H9 (cell line): ENCODE measurements around the gene GSK3A. TPM values are rescaled to one million over a fixed set of nuclear protein-coding genes. Genes with fewer than 3 reads are reported as not detected.

Experiments
- DNase-seq: peaks from one replicate; pipeline ENCODE4 v3.0.0-alpha.2; 2017
- H2AFZ ChIP-seq: one replicate; pipeline ENCODE4 v1.6.1; 2013; ENCODE audit warnings: mild to moderate bottlenecking, low read length, control low read depth, moderate library complexity
- H2AK5ac ChIP-seq: 2 replicates; pipeline ENCODE4 v1.6.1; 2013; ENCODE audit warnings: low read length, control low read depth, mixed read lengths; ENCODE audit not compliant: insufficient read length
- H2BK120ac ChIP-seq: one replicate; pipeline ENCODE4 v1.6.1; 2013; ENCODE audit warnings: low read depth, mild to moderate bottlenecking, low read length, control low read depth, inconsistent platforms; ENCODE audit not compliant: poor library complexity, severe bottlenecking
- H2BK12ac ChIP-seq: 2 replicates; pipeline ENCODE4 v1.6.1; 2013; ENCODE audit warnings: low read length, control low read depth, mixed read lengths, low read depth; ENCODE audit not compliant: insufficient read length
- H2BK15ac ChIP-seq: 2 replicates; pipeline ENCODE4 v1.6.1; 2013; ENCODE audit warnings: low read depth, low read length, control low read depth
- H2BK20ac ChIP-seq: one replicate; pipeline ENCODE4 v1.6.1; 2013; ENCODE audit warnings: low read depth, mild to moderate bottlenecking, low read length, control low read depth, inconsistent platforms; ENCODE audit not compliant: poor library complexity, severe bottlenecking
- H2BK5ac ChIP-seq: 2 replicates; pipeline ENCODE4 v1.6.1; 2013; ENCODE audit warnings: low read length, control low read depth, mixed read lengths; ENCODE audit not compliant: insufficient read length
- H3K14ac ChIP-seq: 2 replicates; pipeline ENCODE4 v1.6.1; 2013; ENCODE audit warnings: low read length, control low read depth; ENCODE audit not compliant: insufficient read depth
- H3K18ac ChIP-seq: 2 replicates; pipeline ENCODE4 v1.6.1; 2013; ENCODE audit warnings: low read depth, mild to moderate bottlenecking, mixed read lengths, low read length, control low read depth; ENCODE audit not compliant: insufficient read length
- H3K23ac ChIP-seq: 2 replicates; pipeline ENCODE4 v1.6.1; 2013; ENCODE audit warnings: low read length, control low read depth, mixed read lengths, low read depth; ENCODE audit not compliant: insufficient read length
- H3K23me2 ChIP-seq: 2 replicates; pipeline ENCODE4 v1.6.1; 2013; ENCODE audit warnings: low read depth, mild to moderate bottlenecking, mixed read lengths, low read length, control low read depth; ENCODE audit not compliant: insufficient read length, poor library complexity, severe bottlenecking
- H3K27ac ChIP-seq: 2 replicates; pipeline ENCODE4 v1.5.1; 2013; ENCODE audit warnings: low read length, control low read depth, mixed read lengths, low read depth; ENCODE audit not compliant: insufficient read length
- H3K27me3 ChIP-seq: 2 replicates; pipeline ENCODE4 v1.6.1; 2013; ENCODE audit warnings: low read length, control low read depth, inconsistent platforms; ENCODE audit not compliant: insufficient read depth
- H3K4ac ChIP-seq: 2 replicates; pipeline ENCODE4 v1.6.1; 2013; ENCODE audit warnings: low read depth, mild to moderate bottlenecking, control low read depth, inconsistent platforms, low read length, moderate library complexity
- H3K4me1 ChIP-seq: 2 replicates; pipeline ENCODE4 v1.6.1; 2013; ENCODE audit warnings: low read length, control low read depth, inconsistent platforms; ENCODE audit not compliant: insufficient read depth
- H3K4me2 ChIP-seq: 2 replicates; pipeline ENCODE4 v1.6.1; 2013; ENCODE audit warnings: low read length, control low read depth, mixed read lengths; ENCODE audit not compliant: insufficient read length, insufficient read depth
- H3K56ac ChIP-seq: 2 replicates; pipeline ENCODE4 v1.6.1; 2013; ENCODE audit warnings: low read depth, mild to moderate bottlenecking, mixed read lengths, low read length, control low read depth; ENCODE audit not compliant: insufficient read length
- H3K79me1 ChIP-seq: 2 replicates; pipeline ENCODE4 v1.6.1; 2013; ENCODE audit warnings: low read depth, mild to moderate bottlenecking, moderate library complexity, low read length, control low read depth, inconsistent platforms; ENCODE audit not compliant: insufficient read depth, poor library complexity, severe bottlenecking
- H3K79me2 ChIP-seq: 2 replicates; pipeline ENCODE4 v1.6.1; 2013; ENCODE audit warnings: low read length, control low read depth, inconsistent platforms; ENCODE audit not compliant: insufficient read depth
- H3K9ac ChIP-seq: 2 replicates; pipeline ENCODE4 v1.6.1; 2013; ENCODE audit warnings: low read length, control low read depth, mixed read lengths; ENCODE audit not compliant: insufficient read length; ENCODE audit errors: extremely low read depth
- H3K9me3 ChIP-seq: one replicate; pipeline ENCODE4 v1.6.1; 2013; ENCODE audit warnings: low read depth, low read length, inconsistent platforms; ENCODE audit not compliant: control insufficient read depth
- H3T11ph ChIP-seq: one replicate; pipeline ENCODE4 v1.6.1; 2013; ENCODE audit warnings: mild to moderate bottlenecking, low read length, control low read depth, inconsistent platforms
- H4K20me1 ChIP-seq: one replicate; pipeline ENCODE4 v1.6.1; 2013; ENCODE audit not compliant: control insufficient read depth, insufficient read length, insufficient read depth
- H4K5ac ChIP-seq: 2 replicates; pipeline ENCODE4 v1.6.1; 2013; ENCODE audit warnings: low read depth, mild to moderate bottlenecking, mixed read lengths, low read length, control low read depth; ENCODE audit not compliant: insufficient read length
- H4K8ac ChIP-seq: replicated peaks from 2 replicates; pipeline ENCODE4 v1.6.1; 2013; ENCODE audit warnings: low read length, control low read depth, mixed read lengths, low read depth; ENCODE audit not compliant: insufficient read length
- H4K91ac ChIP-seq: 2 replicates; pipeline ENCODE4 v1.6.1; 2013; ENCODE audit warnings: low read depth, mild to moderate bottlenecking, moderate library complexity, mixed read lengths, low read length, control low read depth; ENCODE audit not compliant: insufficient read length
- H3K27ac Mint-ChIP-seq, 3 experiments: 2 replicates in 2 of 3; 3 replicates in 1 of 3; pipeline ENCODE4 v1.8.0; 2020 to 2021; ENCODE audit warnings: mixed read lengths in 3 of 3, mild to moderate bottlenecking in 1 of 3, moderate library complexity in 1 of 3
- H3K27me3 Mint-ChIP-seq: 2 replicates; pipeline ENCODE4 v1.8.0; 2021; ENCODE audit warnings: low read depth, mild to moderate bottlenecking, moderate library complexity, mixed read lengths
- H3K36me3 Mint-ChIP-seq, 3 experiments: 2 replicates in 2 of 3; 3 replicates in 1 of 3; pipeline ENCODE4 v1.8.0; 2020 to 2021; ENCODE audit warnings: low read depth in 3 of 3, mixed read lengths in 3 of 3; ENCODE audit not compliant: insufficient read depth in 1 of 3
- H3K4me1 Mint-ChIP-seq, 2 experiments: 2 replicates each; pipeline ENCODE4 v1.8.0; 2020; ENCODE audit warnings: mixed read lengths in 2 of 2
- H3K4me3 Mint-ChIP-seq, 2 experiments: 2 replicates in 1 of 2; 3 replicates in 1 of 2; pipeline ENCODE4 v1.8.0; 2020 to 2021; ENCODE audit warnings: mild to moderate bottlenecking in 2 of 2, mixed read lengths in 2 of 2, moderate library complexity in 1 of 2
- H3K9me3 Mint-ChIP-seq, 2 experiments: 2 replicates in 1 of 2; 3 replicates in 1 of 2; pipeline ENCODE4 v1.8.0; 2020; ENCODE audit warnings: mild to moderate bottlenecking in 2 of 2, mixed read lengths in 2 of 2, moderate library complexity in 1 of 2
- WGBS: extraction: QIAGEN DNeasy Blood & Tissue Kit; methylation state at CpG from one replicate; pipeline ENCODE4 v1.1.7; 2013; ENCODE audit warnings: missing lambda C conversion rate, low lambda C conversion rate, mixed read lengths; ENCODE audit not compliant: insufficient read length; ENCODE audit errors: extremely low coverage; 5-methylcytosine and 5-hydroxymethylcytosine counted together
- total RNA-seq: library from RNA; stranded (reverse); gene quantifications from 2 replicates; pipeline ENCODE4 v1.2.1, GENCODE V29; 2021
- TF ChIP-seq, protein P1 (sequence below): fragments of 200-600 bp; sonication (generic); conservative IDR thresholded peaks from 3 replicates; pipeline ENCODE4 v1.8.0; 2021; ENCODE audit warnings: antibody characterized with exemption, mild to moderate bottlenecking

The GSK3A gene
- total RNA-seq, 1 experiment from 2014 or later = 52.4 TPM

DNA sequence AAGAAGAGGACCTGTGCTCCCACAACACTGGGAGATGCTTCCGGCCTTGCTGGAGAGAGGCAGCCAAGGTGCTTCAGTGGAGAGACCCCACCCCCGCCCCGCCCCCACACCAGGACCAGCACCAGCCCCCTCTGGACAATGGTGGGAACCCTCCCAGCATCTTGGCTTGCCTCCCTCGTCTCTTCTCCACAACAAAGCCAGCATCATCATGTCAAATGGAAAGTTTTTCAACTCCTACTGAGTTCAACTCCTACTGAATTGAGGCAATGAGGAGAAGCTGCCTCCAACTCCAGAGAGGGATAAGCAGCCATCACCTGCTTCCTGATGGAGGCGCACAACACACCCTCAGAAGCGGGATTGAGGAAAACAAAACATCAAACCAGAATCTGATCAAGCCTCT, 37.7 kb downstream of the GSK3A start:
- no peak overlapping the region for H3K4me2 ChIP-seq
- peak; percentile 52 for DNase-seq
- no peak overlapping the region for H3K4ac ChIP-seq
- no peak overlapping the region for H3K9ac ChIP-seq
- Mint-ChIP-seq H3K4me3 (peak overlapping the region; percentile 1 to 30; a peak in 1 of 5 replicates), H3K4me1 (peaks cover 31 to 44% of the 10 kb centered on the region in 2 experiments), H3K36me3 (peaks cover 53 to 93% (median 91%) of the 10 kb centered on the region in 3 experiments), H3K9me3 (no peaks in the 10 kb centered on the region), H3K27ac (peak overlapping the region; percentile 74 to 94 (median 92); a peak in 6 of 7 replicates), H3K27me3 (no peaks in the 10 kb centered on the region)
- peaks cover 2% of the 10 kb centered on the region for H3K23me2 ChIP-seq
- no peak overlapping the region for H2BK15ac ChIP-seq
- no peak overlapping the region for H4K5ac ChIP-seq
- H4K8ac ChIP-seq = no peak overlapping the region
- H2AK5ac ChIP-seq = no peak overlapping the region
- H2BK12ac ChIP-seq = no peak overlapping the region
- no peak overlapping the region for H3K18ac ChIP-seq
- H3K9me3 ChIP-seq = no peaks in the 10 kb centered on the region
- no peak overlapping the region for H3K56ac ChIP-seq
- H3K27me3 ChIP-seq = no peaks in the 10 kb centered on the region
- no peak overlapping the region for H2AFZ ChIP-seq
- no CpG with 5 or more reads among the region's 6 CpGs for WGBS
- no peaks in the 10 kb centered on the region; the same call in 1 of the 2 replicates for H3K4me1 ChIP-seq
- no peak overlapping the region for H3K23ac ChIP-seq
- no peak overlapping the region for H2BK120ac ChIP-seq
- H2BK20ac ChIP-seq = no peak overlapping the region
- TF ChIP-seq, protein P1, sequence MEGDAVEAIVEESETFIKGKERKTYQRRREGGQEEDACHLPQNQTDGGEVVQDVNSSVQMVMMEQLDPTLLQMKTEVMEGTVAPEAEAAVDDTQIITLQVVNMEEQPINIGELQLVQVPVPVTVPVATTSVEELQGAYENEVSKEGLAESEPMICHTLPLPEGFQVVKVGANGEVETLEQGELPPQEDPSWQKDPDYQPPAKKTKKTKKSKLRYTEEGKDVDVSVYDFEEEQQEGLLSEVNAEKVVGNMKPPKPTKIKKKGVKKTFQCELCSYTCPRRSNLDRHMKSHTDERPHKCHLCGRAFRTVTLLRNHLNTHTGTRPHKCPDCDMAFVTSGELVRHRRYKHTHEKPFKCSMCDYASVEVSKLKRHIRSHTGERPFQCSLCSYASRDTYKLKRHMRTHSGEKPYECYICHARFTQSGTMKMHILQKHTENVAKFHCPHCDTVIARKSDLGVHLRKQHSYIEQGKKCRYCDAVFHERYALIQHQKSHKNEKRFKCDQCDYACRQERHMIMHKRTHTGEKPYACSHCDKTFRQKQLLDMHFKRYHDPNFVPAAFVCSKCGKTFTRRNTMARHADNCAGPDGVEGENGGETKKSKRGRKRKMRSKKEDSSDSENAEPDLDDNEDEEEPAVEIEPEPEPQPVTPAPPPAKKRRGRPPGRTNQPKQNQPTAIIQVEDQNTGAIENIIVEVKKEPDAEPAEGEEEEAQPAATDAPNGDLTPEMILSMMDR = no peak; the same call in 2 of the 3 replicates
- H3K27ac ChIP-seq = no peak overlapping the region
- peaks cover 4% of the 10 kb centered on the region for H3K79me1 ChIP-seq
- no peak overlapping the region for H2BK5ac ChIP-seq
- H3K79me2 ChIP-seq = peaks cover 6% of the 10 kb centered on the region; the same call in 1 of the 2 replicates
- no peak overlapping the region for H4K91ac ChIP-seq
- no peak overlapping the region for H3K14ac ChIP-seq
- H4K20me1 ChIP-seq = no peaks in the 10 kb centered on the region
- H3T11ph ChIP-seq = no peak overlapping the region
